GM12872 (cell line): ENCODE measurements around the gene C12orf42.

Experiments used
- TF ChIP-seq, protein P1 (sequence below): IDR thresholded peaks from 3 replicates; pipeline ENCODE4 v1.5.1; 2011; ENCODE audit warnings: low read depth, mild to moderate bottlenecking, low read length, moderate library complexity; ENCODE audit not compliant: insufficient read depth

The C12orf42 gene

DNA sequence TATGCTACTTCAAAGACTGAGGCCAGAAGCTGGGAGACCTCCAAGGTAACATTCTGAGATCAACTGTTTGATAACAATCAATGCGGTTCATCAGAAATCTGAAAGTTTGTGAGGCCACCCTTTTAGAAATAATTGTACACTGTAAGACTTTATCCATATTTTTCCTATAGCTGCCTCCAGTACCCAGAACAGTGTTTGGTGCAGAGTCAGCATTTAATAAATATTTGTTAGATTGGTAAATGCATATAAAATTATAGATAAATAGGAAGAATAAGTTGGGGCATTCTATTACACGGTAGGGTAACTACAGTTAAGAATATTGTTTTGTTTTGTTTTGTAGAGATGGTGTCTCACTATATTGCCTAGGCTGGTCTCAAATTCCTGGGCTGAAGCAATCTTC is 141.4 kb downstream of the C12orf42 start:
- TF ChIP-seq, protein P1, sequence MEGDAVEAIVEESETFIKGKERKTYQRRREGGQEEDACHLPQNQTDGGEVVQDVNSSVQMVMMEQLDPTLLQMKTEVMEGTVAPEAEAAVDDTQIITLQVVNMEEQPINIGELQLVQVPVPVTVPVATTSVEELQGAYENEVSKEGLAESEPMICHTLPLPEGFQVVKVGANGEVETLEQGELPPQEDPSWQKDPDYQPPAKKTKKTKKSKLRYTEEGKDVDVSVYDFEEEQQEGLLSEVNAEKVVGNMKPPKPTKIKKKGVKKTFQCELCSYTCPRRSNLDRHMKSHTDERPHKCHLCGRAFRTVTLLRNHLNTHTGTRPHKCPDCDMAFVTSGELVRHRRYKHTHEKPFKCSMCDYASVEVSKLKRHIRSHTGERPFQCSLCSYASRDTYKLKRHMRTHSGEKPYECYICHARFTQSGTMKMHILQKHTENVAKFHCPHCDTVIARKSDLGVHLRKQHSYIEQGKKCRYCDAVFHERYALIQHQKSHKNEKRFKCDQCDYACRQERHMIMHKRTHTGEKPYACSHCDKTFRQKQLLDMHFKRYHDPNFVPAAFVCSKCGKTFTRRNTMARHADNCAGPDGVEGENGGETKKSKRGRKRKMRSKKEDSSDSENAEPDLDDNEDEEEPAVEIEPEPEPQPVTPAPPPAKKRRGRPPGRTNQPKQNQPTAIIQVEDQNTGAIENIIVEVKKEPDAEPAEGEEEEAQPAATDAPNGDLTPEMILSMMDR: no peak

DNA sequence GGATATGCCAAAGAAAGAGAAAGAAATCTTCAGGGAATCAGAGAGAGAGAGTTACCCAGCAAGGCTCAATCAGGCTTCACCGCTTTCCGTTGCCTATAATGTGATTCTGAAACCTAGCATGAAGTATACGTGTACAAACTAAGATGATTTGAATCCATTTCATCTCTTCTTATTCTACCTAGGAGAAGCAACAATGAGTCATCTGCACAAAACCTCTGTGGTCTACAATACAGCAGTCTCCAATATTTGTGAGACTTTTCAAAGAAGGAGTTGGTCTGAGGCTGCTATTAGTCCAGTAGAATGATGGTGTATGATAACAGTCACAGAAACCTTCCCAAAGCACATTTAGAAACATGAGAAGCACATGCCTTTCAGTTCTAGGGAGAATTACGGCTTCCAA is 141.9 kb downstream of the C12orf42 start:
- TF ChIP-seq, protein P1: no peak

DNA sequence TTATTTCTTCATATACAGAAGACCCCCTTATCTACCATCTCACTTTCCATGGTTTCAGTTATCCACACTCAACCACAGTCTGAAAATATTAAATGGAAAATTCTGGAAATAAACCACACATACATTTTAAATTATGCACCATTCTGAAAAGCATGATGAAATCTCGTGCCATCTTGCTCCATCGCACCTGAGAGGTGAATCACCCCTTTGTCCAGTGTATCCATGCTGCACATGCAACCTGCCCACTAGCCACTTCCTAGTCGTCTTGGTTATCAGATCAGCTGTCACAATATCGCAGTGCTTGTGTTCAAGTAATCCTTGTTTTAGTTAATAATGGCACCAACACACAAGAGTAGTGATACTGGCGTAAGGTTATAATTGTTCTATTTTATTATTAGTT is 145.7 kb downstream of the C12orf42 start:
- TF ChIP-seq, protein P1: no peak

DNA sequence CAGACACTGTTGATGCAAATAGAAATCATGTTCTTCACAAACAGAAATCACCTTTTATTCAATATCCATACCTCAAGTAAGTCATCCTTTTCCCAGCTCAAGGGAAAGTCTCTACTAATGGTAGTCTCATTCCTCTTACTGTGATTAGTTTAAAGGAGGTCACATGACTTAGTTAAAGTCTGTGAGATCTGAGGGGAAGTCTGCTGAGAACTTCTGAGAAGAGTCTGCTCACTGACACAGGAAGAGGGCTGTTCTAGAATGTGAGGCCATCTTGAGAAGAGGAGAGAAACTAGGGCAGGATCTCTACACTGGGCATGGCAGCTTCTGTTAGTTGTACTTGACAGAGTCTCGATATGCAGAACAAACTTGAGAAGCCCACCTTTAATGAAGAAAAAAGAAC is 146.8 kb downstream of the C12orf42 start:
- TF ChIP-seq, protein P1: no peak

DNA sequence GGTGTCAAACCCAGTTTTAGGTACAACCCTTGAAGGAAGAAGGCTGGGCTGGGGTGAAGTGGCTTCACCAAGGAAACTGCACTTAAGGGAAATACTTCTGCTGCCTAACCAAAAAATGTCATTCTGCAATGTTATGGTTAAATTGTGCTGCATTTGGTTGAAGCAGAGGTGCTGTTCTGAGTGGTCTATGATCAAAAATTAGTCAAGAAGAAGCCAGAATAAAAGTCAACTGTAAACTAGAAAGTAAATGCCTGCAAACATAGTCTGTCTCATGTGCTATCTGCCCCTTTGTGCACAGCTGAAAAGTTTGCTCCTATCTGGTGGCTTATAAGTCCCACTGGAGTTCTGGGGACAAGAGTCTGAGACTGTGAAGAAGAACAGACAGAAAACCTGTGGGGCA is 158.8 kb downstream of the C12orf42 start:
- TF ChIP-seq, protein P1: no peak

DNA sequence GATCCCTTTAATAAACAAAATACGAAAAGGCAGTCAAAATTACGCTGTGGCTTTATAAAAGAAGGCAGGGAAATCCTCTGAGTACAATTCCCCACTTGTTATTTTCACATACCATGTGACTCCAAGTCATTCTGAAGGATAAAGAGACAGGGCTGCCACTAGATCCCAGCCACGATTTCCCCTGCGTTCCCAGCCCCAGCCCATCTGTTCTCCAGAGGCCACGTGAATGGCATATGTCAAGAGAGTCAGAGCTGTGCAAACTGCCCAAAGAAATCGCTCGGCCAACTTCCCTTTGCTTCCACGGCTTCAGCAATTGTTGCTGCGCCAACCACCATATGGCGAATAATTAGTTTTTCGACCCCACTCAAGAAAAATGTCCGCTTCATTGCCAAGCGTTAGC is 161.3 kb downstream of the C12orf42 start:
- TF ChIP-seq, protein P1: no peak

DNA sequence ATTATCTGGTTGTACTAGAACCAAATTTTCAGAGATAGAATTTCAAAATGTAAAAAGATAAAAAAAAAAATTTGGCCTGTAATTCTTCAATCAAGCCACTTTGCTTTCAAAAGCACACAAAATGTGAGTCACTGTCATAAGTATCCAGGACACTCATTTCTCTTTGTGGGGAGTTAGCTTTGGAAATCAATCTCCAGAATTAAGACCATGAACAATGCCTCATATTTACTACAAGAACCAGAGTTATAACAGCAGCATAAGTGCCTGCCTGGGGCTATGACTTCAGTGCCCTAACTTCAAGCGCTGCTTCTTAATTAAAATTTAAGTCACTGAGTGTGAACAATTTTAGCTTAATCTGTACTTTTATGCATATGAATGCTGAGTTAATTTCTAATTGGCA is 162.1 kb downstream of the C12orf42 start:
- TF ChIP-seq, protein P1: no peak

DNA sequence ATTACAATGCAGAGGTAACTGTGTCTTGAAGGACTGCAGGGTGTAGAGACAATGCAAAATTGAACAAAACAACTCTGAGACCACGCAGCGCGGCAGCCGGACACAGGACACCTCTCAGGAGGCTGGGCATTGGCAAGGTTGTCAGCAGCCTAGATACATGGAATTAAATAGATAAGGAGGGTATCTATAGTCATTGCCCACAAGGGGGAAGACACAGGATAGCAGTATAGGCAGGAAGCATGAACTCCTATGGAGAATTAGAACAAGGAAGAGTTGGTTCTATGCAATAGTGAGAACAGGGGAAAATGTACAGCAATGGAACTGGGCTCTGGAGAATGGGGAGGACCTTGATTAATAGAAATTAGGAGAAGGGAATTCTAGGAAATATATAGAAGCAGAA is 164.1 kb downstream of the C12orf42 start:
- TF ChIP-seq, protein P1: no peak
